HepG2 (cell line): ENCODE data around the gene GRID1. TPM values are rescaled to one million over a fixed set of nuclear protein-coding genes. Genes with fewer than 3 reads are reported as not detected.

Source experiments
- ELK4 ChIP-seq: sonication (generic); formaldehyde crosslinking; IDR thresholded peaks from 2 replicates; pipeline ENCODE4 v1.9.0; 2021; ENCODE audit warnings: missing genetic modification reagents, borderline replicate concordance
- FOXP4 ChIP-seq: sonication (generic); formaldehyde crosslinking; IDR thresholded peaks from 2 replicates; pipeline ENCODE4 v1.4.0; 2020; ENCODE audit warnings: missing genetic modification reagents
- RAD51 ChIP-seq: fragments of 450-650 bp; IDR thresholded peaks from 2 replicates; pipeline ENCODE4 v1.6.1; 2016; ENCODE audit warnings: borderline replicate concordance
- RFXANK ChIP-seq: IDR thresholded peaks from 2 replicates; pipeline ENCODE4 v1.6.1; 2016
- SP1 ChIP-seq, 2 experiments: fragments of 450-650 bp in 1 of 2; sonication (generic) in 1 of 2; formaldehyde crosslinking in 1 of 2; IDR thresholded peaks; 2 replicates each; pipeline versions ENCODE4 v1.4.0 to v1.6.1; 2016 to 2020; ENCODE audit warnings: missing genetic modification reagents in 1 of 2
- SUZ12 ChIP-seq: fragments of 150-350 bp; IDR thresholded peaks from 2 replicates; pipeline ENCODE4 v1.6.1; 2014; ENCODE audit warnings: low read depth, low read length
- WIZ ChIP-seq: sonication (generic); formaldehyde crosslinking; IDR thresholded peaks from 2 replicates; pipeline ENCODE4 v1.5.1; 2020; ENCODE audit warnings: mild to moderate bottlenecking, missing genetic modification reagents
- ZBTB44 ChIP-seq: sonication (generic); formaldehyde crosslinking; IDR thresholded peaks from 2 replicates; pipeline ENCODE4 v1.4.0; 2020; ENCODE audit warnings: missing genetic modification reagents
- ZBTB49 ChIP-seq: sonication (generic); formaldehyde crosslinking; IDR thresholded peaks from 2 replicates; pipeline ENCODE4 v1.4.0; 2020; ENCODE audit warnings: missing genetic modification reagents, borderline replicate concordance
- ZMAT5 ChIP-seq: sonication (generic); formaldehyde crosslinking; IDR thresholded peaks from 2 replicates; pipeline ENCODE4 v1.5.0; 2020; ENCODE audit warnings: mild to moderate bottlenecking, low read depth, missing genetic modification reagents, borderline replicate concordance
- ZNF550 ChIP-seq: sonication (generic); formaldehyde crosslinking; IDR thresholded peaks from 2 replicates; pipeline ENCODE4 v1.4.0; 2020; ENCODE audit warnings: mild to moderate bottlenecking, missing genetic modification reagents, borderline replicate concordance
- polyA plus RNA-seq, 8 experiments: library from polyadenylated mRNA; depleted of rRNA in 3 of 8; stranded (reverse) in 7 of 8; unstranded in 1 of 8; fragments of >200 nt; fragmentation: Illumina TruSeq in 4 of 8; extraction: Trizol in 4 of 8; gene quantifications; 2 replicates each; pipeline versions ENCODE4 v1.2.1 to v1.2.3, GENCODE V29; 2011 to 2016; ENCODE audit warnings: low read depth in 4 of 8, missing spikeins in 1 of 8, mixed read lengths in 1 of 8; ENCODE audit not compliant: insufficient read depth in 1 of 8
- total RNA-seq, 5 experiments: library from RNA; depleted of rRNA; stranded (reverse); fragments of >200 nt; fragmentation: Illumina TruSeq; extraction: Trizol; gene quantifications; 2 replicates each; pipeline ENCODE4 v1.2.3, GENCODE V29; 2016; ENCODE audit warnings: low read depth in 1 of 5
- TF ChIP-seq, protein P1 (sequence below): sonication (generic); formaldehyde crosslinking; IDR thresholded peaks from 2 replicates; pipeline ENCODE4 v1.5.0; 2020; ENCODE audit warnings: mild to moderate bottlenecking, missing genetic modification reagents
- TF ChIP-seq, protein P2 (sequence below): sonication (generic); formaldehyde crosslinking; IDR thresholded peaks from 2 replicates; pipeline ENCODE4 v1.4.0; 2020; ENCODE audit warnings: low read depth, missing genetic modification reagents

Gene GRID1
- total and polyA plus RNA-seq, 2 of the 13 experiments (the other 11 are each of a cell fraction or from before 2014, with no cell fraction given): 0.05 TPM; not detected in 1

DNA sequence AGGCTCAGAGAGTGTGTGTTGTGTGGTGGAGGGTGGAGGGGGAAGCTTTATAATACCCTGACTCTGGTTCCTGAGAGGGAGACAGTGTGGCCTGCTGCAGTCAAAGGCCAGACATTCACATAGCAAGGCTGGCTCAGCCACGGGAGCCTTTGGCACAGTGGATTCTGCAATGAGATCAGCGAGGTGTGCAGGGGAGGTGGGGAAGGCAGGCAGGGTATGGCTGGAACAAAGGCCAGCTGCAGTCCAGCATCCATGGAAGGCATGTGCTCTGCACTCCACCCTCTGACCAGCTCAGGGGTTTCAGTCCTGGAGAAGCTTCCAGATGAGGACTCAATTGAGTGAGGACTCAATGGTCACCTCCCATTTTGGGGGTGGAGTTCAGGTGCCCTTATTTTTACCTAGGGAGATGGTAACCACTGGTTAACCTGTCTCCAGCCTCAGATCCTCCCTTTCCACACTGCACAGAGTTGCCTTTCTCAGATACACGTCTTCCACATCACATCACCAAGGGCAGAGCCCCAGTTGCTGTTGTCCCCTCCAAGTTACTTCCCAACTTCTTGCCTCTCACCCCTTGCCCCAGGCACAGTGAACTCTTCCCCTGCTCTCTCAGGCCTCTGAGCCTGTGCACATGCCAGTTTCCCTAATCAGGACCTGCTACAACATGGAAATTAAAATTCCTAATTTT lies 504.9 kb downstream of the GRID1 start (continued):
- TF ChIP-seq ZBTB49 (no peak), WIZ (CRISPR knock-in tag) (no peak), ZNF550 (CRISPR knock-in tag) (no peak), SUZ12 (no peak), ZMAT5 (CRISPR knock-in tag) (no peak), FOXP4 (no peak), RAD51 (no peak), ZBTB44 (CRISPR knock-in tag) (no peak), SP1 (IDR thresholded peaks at IDR 0.05) (no peak), SP1 (CRISPR knock-in tag; IDR thresholded peaks at IDR 0.05) (no peak), RFXANK (CRISPR knock-in tag) (no peak), ELK4 (CRISPR knock-in tag) (no peak)
- TF ChIP-seq, protein P1, sequence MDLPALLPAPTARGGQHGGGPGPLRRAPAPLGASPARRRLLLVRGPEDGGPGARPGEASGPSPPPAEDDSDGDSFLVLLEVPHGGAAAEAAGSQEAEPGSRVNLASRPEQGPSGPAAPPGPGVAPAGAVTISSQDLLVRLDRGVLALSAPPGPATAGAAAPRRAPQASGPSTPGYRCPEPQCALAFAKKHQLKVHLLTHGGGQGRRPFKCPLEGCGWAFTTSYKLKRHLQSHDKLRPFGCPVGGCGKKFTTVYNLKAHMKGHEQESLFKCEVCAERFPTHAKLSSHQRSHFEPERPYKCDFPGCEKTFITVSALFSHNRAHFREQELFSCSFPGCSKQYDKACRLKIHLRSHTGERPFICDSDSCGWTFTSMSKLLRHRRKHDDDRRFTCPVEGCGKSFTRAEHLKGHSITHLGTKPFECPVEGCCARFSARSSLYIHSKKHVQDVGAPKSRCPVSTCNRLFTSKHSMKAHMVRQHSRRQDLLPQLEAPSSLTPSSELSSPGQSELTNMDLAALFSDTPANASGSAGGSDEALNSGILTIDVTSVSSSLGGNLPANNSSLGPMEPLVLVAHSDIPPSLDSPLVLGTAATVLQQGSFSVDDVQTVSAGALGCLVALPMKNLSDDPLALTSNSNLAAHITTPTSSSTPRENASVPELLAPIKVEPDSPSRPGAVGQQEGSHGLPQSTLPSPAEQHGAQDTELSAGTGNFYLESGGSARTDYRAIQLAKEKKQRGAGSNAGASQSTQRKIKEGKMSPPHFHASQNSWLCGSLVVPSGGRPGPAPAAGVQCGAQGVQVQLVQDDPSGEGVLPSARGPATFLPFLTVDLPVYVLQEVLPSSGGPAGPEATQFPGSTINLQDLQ (CRISPR knock-in tag): no peak
- TF ChIP-seq, protein P2, sequence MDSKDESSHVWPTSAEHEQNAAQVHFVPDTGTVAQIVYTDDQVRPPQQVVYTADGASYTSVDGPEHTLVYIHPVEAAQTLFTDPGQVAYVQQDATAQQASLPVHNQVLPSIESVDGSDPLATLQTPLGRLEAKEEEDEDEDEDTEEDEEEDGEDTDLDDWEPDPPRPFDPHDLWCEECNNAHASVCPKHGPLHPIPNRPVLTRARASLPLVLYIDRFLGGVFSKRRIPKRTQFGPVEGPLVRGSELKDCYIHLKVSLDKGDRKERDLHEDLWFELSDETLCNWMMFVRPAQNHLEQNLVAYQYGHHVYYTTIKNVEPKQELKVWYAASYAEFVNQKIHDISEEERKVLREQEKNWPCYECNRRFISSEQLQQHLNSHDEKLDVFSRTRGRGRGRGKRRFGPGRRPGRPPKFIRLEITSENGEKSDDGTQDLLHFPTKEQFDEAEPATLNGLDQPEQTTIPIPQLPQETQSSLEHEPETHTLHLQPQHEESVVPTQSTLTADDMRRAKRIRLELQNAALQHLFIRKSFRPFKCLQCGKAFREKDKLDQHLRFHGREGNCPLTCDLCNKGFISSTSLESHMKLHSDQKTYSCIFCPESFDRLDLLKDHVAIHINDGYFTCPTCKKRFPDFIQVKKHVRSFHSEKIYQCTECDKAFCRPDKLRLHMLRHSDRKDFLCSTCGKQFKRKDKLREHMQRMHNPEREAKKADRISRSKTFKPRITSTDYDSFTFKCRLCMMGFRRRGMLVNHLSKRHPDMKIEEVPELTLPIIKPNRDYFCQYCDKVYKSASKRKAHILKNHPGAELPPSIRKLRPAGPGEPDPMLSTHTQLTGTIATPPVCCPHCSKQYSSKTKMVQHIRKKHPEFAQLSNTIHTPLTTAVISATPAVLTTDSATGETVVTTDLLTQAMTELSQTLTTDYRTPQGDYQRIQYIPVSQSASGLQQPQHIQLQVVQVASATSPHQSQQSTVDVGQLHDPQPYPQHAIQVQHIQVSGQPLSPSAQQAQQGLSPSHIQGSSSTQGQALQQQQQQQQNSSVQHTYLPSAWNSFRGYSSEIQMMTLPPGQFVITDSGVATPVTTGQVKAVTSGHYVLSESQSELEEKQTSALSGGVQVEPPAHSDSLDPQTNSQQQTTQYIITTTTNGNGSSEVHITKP (CRISPR knock-in tag): no peak
- TF ChIP-seq, all 625 proteins: peak for 0
